Myocyte (in vitro differentiated cells): ENCODE results near the gene PTPRD. TPM values are rescaled to one million over a fixed set of nuclear protein-coding genes. Genes with fewer than 3 reads are reported as not detected.
"Not testable (repeated sequence)": the region's sequence is repeated elsewhere in the genome, so short reads cannot be mapped to it uniquely, and the experiment has no call there.

Experiments used
- DNase-seq: peaks from one replicate; pipeline ENCODE4 v3.0.0-alpha.2; 2012; ENCODE audit warnings: low read depth
- total RNA-seq: library from RNA; depleted of rRNA; stranded (reverse); fragments of >200 nt; gene quantifications from 2 replicates; pipeline ENCODE4 v1.2.3, GENCODE V29; 2014

PTPRD gene
- total RNA-seq, 1 donor from 2014 or later = not detected

- DNase-seq = no peak
Measured at GRCh38 chr9:9078301-9078700, 1534.5 kb downstream of the PTPRD start.

GRCh38 chr9:9061627-9062026, 1551.2 kb downstream of the PTPRD start:
- DNase-seq = no peak

- no peak for DNase-seq
Measured at GRCh38 chr9:9054354-9054992, 1558.3 kb downstream of the PTPRD start.

- no peak for DNase-seq
Measured at GRCh38 chr9:9045572-9045971, 1567.2 kb downstream of the PTPRD start.

GRCh38 chr9:9045072-9045471, 1567.7 kb downstream of the PTPRD start:
- DNase-seq = no peak

GRCh38 chr9:9043788-9044187, 1569.0 kb downstream of the PTPRD start:
- DNase-seq = not testable (repeated sequence)

- no peak for DNase-seq
Measured at GRCh38 chr9:9041756-9042155, 1571.0 kb downstream of the PTPRD start.

- DNase-seq = no peak
Measured at GRCh38 chr9:9033022-9033421, 1579.8 kb downstream of the PTPRD start.

GRCh38 chr9:9016597-9016996, 1596.2 kb downstream of the PTPRD start:
- no peak for DNase-seq

GRCh38 chr9:9004810-9005209, 1608.0 kb downstream of the PTPRD start:
- DNase-seq = no peak

GRCh38 chr9:9002826-9003583, 1609.8 kb downstream of the PTPRD start:
- no peak for DNase-seq

- no peak for DNase-seq
Measured at GRCh38 chr9:8980496-8981013, 1632.2 kb downstream of the PTPRD start.

- no peak for DNase-seq
Measured at GRCh38 chr9:8978334-8978733, 1634.5 kb downstream of the PTPRD start.

GRCh38 chr9:8968350-8968749, 1644.5 kb downstream of the PTPRD start:
- DNase-seq = not testable (repeated sequence)

GRCh38 chr9:8963885-8964284, 1648.9 kb downstream of the PTPRD start:
- DNase-seq = no peak

GRCh38 chr9:8962084-8962483, 1650.7 kb downstream of the PTPRD start:
- DNase-seq = no peak

GRCh38 chr9:8961186-8961851, 1651.5 kb downstream of the PTPRD start:
- no peak for DNase-seq

GRCh38 chr9:8960254-8960653, 1652.5 kb downstream of the PTPRD start:
- DNase-seq = no peak

- DNase-seq = no peak
Measured at GRCh38 chr9:8958358-8958757, 1654.4 kb downstream of the PTPRD start.

GRCh38 chr9:8955315-8955714, 1657.5 kb downstream of the PTPRD start:
- DNase-seq = no peak

GRCh38 chr9:8946461-8946860, 1666.3 kb downstream of the PTPRD start:
- no peak for DNase-seq

GRCh38 chr9:8943392-8943791, 1669.4 kb downstream of the PTPRD start:
- DNase-seq = no peak
